Heart left ventricle (tissue), 13 donors: Measurements from ENCODE around the gene OR51D1.

ENCODE experiments used
- CTCF ChIP-seq, 12 donors: fragments of 200-600 bp; sonication (generic) in 4 of 12; IDR thresholded peaks; one replicate each; pipeline versions ENCODE4 v1.5.0 to v1.8.0; 2018 to 2022; ENCODE audit warnings: antibody characterized with exemption in 12 of 12, mild to moderate bottlenecking in 5 of 12
- POLR2A ChIP-seq, 2 donors: fragments of 450-650 bp; IDR thresholded peaks; one replicate each; pipeline ENCODE4 v1.6.1; 2017; ENCODE audit warnings: antibody characterized with exemption in 2 of 2, mild to moderate bottlenecking in 2 of 2, moderate library complexity in 2 of 2
- donor health status: ischemic (EF 13 %, LVEDD 7.1; RV severe dilation, severe dysfunction).
- donor health status: DM: no; HTN: yes; CAD: no.
- donor health status: DM: no; HTN: no; CAD: no.
- donor health status: ischemic (EF 25% LVEDD 6.9; RV normal size, moderate dysfunction).
- donor health status: ischemic (EF 25% LVEDD 5.7; RV mildly dilated, moderate dysfunction).
- donor health status: ischemic (EF 35%, LVEDD 5.7; RV mildly dilated, moderate dysfunction).
- donor health status: nonischemic (EF 11% LVEDD 7.7; RV severe dilation, severe dysfunction).
- donor health status: DM: yes; HTN: yes; CAD: no.
- donor health status: PGD.
- donor health status: ischemic (EF 29% LVEDD 5.4; RV normal size, mild dysfunction).
- donor health status: nonischemic (EF 23%, LVEDD 6.1; RV moderate dilation, normal function).

GRCh38 chr11:4610258-4610935 lies 26.9 kb upstream of the OR51D1 start:
- TF ChIP-seq POLR2A (IDR thresholded peaks at IDR 0.05) (no peak), CTCF (IDR thresholded peaks at IDR 0.05) (no peak)
